UCSD-AML1 (cell line): Measurements from ENCODE around the gene DDX47.

Experiments
- DNase-seq: peaks from one replicate; lab custom pipeline; 2025; ENCODE audit not compliant: unreplicated experiment; lab: John Stamatoyannopoulos, UW

Gene DDX47

GRCh38 chr12:12813120-12814101 is at the start of gene DDX47:
Gene DDX47, plus strand, starts transcription at chr12:12813346. Its CDS starts 22 bp downstream, at chr12:12813368.
- DNase-seq: peak; percentile 93

GRCh38 chr12:12764824-12765223 is 48.3 kb upstream of the DDX47 start:
- no peak for DNase-seq

GRCh38 chr12:12770262-12770661 is 42.9 kb upstream of the DDX47 start:
- DNase-seq: no peak

DNA sequence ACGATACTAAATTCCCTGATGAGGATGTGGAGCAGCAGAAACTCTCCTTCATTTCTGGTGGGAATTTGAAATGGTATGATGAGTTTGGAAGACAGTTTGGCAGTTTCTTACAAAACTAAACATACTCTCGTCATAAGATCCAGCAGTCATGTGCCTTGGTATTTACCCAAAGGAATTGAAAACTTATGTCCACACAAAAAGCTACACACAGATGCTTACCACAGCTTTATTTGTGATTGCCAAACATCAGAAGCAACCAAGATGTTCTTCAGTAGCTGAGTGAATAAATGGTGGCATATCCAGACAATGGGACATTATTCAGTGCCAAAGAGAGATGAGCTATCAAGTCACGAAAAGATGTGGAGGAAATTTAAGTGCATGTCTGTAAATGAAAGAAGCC is 38.4 kb upstream of the DDX47 start:
- no peak for DNase-seq

- DNase-seq: no peak
Observed at GRCh38 chr12:12776261-12776660, 36.9 kb upstream of the DDX47 start.

DNA sequence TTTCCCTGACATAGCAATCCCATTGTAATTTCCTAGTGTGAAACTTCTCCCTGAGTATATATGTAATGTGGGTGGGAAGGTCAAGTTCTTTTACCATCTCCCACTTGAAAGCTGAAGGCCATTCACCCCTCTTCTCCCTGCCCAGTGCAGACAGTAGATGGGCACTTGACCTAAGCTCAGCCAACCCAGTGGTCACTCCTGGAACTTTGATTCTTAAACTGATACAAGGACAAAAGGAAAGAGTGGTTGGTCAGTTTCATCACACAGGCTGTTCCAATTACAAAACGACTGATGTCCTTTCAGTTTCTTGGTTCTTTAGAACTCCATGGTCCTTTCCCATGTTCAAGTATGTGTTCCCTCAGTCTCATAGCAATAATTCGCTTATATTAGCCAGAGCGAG is 36.1 kb upstream of the DDX47 start:
- no peak for DNase-seq

DNA sequence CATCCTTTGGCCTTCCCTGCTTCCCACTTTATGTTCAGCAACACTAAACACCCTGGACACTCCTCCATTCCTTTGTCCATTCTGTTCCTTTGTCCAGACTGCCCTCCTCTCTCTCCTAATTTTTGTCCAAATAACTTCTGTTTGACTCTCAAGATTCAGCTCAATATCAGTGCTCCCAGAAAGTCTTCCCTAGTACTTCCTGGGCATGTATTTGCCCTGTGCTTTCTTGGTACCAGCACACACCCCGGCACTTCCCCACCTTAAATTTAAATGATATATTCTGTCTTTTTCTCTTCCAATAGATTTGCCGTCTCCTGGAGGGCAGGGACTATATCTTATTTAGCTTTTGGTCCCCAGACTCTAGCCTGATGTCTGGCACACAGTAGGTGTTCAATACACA is 34.1 kb upstream of the DDX47 start:
- no peak for DNase-seq

GRCh38 chr12:12779529-12779928 is 33.6 kb upstream of the DDX47 start:
- DNase-seq: no peak

- DNase-seq: no peak
Observed at GRCh38 chr12:12784116-12784515, 29.0 kb upstream of the DDX47 start.

DNA sequence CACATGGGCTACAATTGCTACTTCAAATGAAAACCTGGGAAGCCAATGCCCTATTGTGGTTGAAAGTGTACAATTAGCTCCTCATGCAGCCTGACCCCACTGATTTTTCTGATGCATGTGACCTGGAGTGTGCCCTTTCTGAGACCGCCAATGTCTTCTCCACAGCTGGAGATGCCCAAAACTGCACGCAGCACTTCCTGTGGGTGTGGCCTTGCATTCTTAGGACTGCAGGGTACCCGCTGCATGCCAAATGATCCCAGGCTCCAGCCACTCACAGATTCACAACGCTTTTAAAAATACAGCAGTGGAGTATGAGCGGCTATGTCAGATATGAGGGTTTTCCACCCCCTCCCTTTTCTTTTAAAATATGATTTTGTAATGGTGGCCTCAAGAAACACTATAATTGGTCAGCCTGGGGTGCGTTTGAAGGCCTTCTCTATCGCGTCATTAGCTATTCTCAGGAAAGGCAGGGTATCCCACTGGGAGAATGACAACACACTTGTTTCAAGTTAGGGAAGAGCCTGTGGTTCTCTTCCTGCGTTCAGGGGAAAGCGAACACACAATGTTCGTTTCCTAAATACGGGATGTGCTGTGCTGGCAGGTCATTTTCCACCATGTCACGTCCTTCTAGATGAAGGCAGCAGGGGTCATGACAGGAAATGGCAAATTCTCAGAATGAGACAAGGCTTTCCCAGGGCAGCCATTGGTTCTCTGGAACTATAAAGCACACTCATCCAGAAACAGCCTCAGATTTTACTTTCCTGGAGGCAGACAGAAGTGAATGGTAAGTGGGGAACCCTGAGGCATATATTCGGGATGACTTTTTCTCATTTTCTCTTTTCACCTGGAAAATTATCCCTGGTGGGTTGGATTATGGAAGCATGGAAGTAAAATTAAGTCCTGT is 28.0 kb upstream of the DDX47 start, which contains the start of gene APOLD1:
TSS of gene APOLD1 (plus strand) at position 749 of the 904 bp plus-strand sequence. CDS start at position 782, 33 bp downstream.
- DNase-seq: no peak

DNA sequence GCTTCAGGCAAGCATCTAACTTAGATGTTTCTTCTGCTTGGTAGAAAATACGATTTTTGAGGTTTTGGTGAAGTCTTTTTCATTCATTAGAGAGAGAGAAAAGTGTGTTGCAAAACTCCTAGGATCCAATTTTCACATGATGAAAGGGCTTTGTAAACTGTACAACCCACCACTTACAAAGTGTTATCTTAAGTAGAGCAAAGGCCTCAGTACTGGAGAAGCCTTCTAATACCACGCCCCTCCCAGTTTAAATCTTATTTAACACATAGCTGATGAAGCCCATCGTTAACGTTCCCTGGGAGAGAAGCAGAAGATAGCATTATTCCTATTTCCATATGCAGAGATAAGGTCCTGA is 26.8 kb upstream of the DDX47 start:
- no peak for DNase-seq

GRCh38 chr12:12786706-12787601 is 26.2 kb upstream of the DDX47 start:
- DNase-seq: peak; percentile 85

- DNase-seq: no peak
Observed at GRCh38 chr12:12788131-12788530, 25.0 kb upstream of the DDX47 start.

DNA sequence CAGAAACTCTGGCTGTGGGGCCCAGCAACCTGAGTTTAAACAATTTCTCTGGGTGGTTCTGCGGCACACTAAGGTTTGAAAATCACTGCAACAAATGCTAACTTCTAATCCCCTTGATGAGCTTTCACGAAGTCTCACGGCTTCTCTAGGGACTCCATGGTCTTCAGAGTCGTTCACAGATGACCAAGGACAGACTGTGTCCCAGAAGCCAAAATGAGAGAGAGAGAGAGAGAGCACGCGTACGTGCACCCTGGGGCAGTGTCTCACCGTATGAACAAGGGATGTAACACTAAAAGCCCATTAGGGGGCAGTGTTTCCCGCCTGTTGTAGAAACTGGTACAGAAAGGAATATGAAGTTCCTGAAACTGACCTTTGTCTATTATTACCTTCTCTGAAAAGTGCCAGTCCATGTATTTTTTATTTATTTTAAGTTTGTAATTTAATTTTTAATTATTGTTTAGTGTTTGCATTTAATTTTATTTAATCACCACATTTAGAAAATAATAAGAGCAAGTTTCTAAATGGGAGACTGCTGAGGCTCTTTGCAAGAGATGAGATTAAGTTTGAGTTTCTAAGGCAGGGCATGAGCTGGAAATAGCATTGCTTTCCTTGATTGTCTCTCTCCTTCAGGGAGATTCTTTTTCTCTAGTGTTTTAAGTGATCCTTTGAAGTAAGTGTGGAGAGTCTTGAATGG is 24.3 kb upstream of the DDX47 start:
- DNase-seq: peak; percentile 49

DNA sequence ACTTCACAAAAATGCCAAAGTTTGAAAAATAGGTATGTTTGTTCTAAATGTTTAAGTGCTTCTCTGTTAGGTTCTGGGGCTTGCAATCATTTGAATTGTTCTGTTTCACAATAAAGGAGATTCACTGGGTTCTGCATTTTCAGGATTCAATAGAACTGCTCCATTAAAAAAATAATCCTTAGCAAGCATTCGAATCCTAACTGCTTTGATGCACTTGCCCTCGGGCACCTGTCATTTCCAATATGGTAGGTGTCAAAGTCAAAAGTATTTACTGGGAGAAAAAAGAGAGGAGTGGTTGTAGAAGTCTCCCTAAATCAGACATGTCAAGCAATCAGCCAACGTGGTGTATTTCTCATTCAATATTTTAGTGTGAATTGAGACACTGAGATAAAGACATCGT is 22.2 kb upstream of the DDX47 start:
- no peak for DNase-seq

DNA sequence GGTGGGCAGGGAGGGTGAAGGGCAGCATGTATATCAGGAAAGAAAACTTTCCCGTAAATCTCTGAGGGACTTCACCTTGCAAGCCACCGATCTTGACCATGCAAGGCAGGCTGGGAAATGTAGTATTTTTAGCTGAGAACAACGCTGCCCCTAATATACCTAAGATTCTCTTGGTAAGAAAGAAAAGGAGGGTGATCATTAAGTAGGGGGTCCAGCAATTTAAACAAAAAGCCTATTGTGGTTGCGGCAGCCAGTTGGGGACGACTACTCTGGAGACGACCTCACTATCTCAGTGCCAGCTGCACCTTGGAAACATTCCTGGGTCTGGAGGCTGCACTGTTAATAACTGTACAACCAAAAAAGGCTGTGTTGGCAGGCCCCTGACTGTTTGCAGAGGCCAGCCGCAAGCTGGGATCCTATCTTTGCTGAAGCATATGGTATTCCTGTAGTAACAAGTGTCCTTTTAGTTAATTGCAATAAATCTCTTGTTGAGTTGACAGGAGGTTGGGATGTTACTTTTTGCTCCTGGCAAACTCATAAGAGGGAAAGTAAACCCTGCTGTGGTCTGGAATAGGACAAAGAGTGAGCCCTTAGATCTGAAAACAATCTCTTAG is 21.3 kb upstream of the DDX47 start:
- DNase-seq: no peak

DNA sequence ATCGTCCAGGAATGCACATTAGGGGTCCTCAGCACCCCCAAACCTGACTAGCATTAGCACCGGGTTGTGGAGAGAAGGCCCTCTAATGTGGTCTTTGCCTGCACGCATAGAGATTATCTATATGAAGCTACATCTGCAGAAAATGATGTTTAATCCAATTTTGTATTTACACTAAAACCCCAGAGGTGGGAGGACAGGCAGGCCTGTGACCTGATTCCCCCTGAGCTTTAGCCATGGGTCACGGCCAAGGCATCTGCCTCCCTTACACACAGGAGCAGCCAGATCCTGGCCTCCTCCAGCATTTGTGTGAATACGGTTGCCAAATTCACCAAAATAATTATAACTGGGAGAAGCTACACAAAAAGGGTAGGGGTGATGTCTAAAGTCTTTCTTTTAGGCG is 20.7 kb upstream of the DDX47 start:
- DNase-seq: no peak

DNA sequence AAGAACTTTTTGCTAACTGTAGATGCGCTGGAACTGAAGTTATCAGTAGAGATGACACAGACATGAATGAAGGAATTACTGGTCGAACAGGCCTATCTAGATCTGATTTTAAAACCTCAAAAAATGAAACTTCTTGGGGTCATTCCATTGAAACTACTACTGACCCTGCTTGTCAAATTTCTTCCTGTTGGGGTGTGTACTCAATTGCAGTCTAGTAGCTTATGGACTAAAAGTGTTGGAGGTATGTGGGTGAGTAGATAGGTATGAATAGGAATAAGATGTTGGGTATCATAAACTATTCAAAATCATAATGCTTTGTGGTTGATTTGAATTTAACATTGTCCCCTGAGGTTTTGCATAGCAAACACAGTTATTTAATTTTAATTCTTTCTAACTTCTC is 18.5 kb upstream of the DDX47 start:
- DNase-seq: no peak

GRCh38 chr12:12796171-12796570 is 17.0 kb upstream of the DDX47 start:
- no peak for DNase-seq
